H9 (cell line): ENCODE results near the gene ACSM3. TPM values are rescaled to one million over a fixed set of nuclear protein-coding genes. Genes with fewer than 3 reads are reported as not detected.

ENCODE experiments used
- DNase-seq: peaks from one replicate; pipeline ENCODE4 v3.0.0-alpha.2; 2017
- H2AFZ ChIP-seq: one replicate; pipeline ENCODE4 v1.6.1; 2013; ENCODE audit warnings: mild to moderate bottlenecking, low read length, control low read depth, moderate library complexity
- H2AK5ac ChIP-seq: 2 replicates; pipeline ENCODE4 v1.6.1; 2013; ENCODE audit warnings: low read length, control low read depth, mixed read lengths; ENCODE audit not compliant: insufficient read length
- H2BK120ac ChIP-seq: one replicate; pipeline ENCODE4 v1.6.1; 2013; ENCODE audit warnings: low read depth, mild to moderate bottlenecking, low read length, control low read depth, inconsistent platforms; ENCODE audit not compliant: poor library complexity, severe bottlenecking
- H2BK12ac ChIP-seq: 2 replicates; pipeline ENCODE4 v1.6.1; 2013; ENCODE audit warnings: low read length, control low read depth, mixed read lengths, low read depth; ENCODE audit not compliant: insufficient read length
- H2BK15ac ChIP-seq: 2 replicates; pipeline ENCODE4 v1.6.1; 2013; ENCODE audit warnings: low read depth, low read length, control low read depth
- H2BK20ac ChIP-seq: one replicate; pipeline ENCODE4 v1.6.1; 2013; ENCODE audit warnings: low read depth, mild to moderate bottlenecking, low read length, control low read depth, inconsistent platforms; ENCODE audit not compliant: poor library complexity, severe bottlenecking
- H2BK5ac ChIP-seq: 2 replicates; pipeline ENCODE4 v1.6.1; 2013; ENCODE audit warnings: low read length, control low read depth, mixed read lengths; ENCODE audit not compliant: insufficient read length
- H3K14ac ChIP-seq: 2 replicates; pipeline ENCODE4 v1.6.1; 2013; ENCODE audit warnings: low read length, control low read depth; ENCODE audit not compliant: insufficient read depth
- H3K18ac ChIP-seq: 2 replicates; pipeline ENCODE4 v1.6.1; 2013; ENCODE audit warnings: low read depth, mild to moderate bottlenecking, mixed read lengths, low read length, control low read depth; ENCODE audit not compliant: insufficient read length
- H3K23ac ChIP-seq: 2 replicates; pipeline ENCODE4 v1.6.1; 2013; ENCODE audit warnings: low read length, control low read depth, mixed read lengths, low read depth; ENCODE audit not compliant: insufficient read length
- H3K23me2 ChIP-seq: 2 replicates; pipeline ENCODE4 v1.6.1; 2013; ENCODE audit warnings: low read depth, mild to moderate bottlenecking, mixed read lengths, low read length, control low read depth; ENCODE audit not compliant: insufficient read length, poor library complexity, severe bottlenecking
- H3K27ac ChIP-seq: 2 replicates; pipeline ENCODE4 v1.5.1; 2013; ENCODE audit warnings: low read length, control low read depth, mixed read lengths, low read depth; ENCODE audit not compliant: insufficient read length
- H3K27me3 ChIP-seq: 2 replicates; pipeline ENCODE4 v1.6.1; 2013; ENCODE audit warnings: low read length, control low read depth, inconsistent platforms; ENCODE audit not compliant: insufficient read depth
- H3K4ac ChIP-seq: 2 replicates; pipeline ENCODE4 v1.6.1; 2013; ENCODE audit warnings: low read depth, mild to moderate bottlenecking, control low read depth, inconsistent platforms, low read length, moderate library complexity
- H3K4me1 ChIP-seq: 2 replicates; pipeline ENCODE4 v1.6.1; 2013; ENCODE audit warnings: low read length, control low read depth, inconsistent platforms; ENCODE audit not compliant: insufficient read depth
- H3K4me2 ChIP-seq: 2 replicates; pipeline ENCODE4 v1.6.1; 2013; ENCODE audit warnings: low read length, control low read depth, mixed read lengths; ENCODE audit not compliant: insufficient read length, insufficient read depth
- H3K56ac ChIP-seq: 2 replicates; pipeline ENCODE4 v1.6.1; 2013; ENCODE audit warnings: low read depth, mild to moderate bottlenecking, mixed read lengths, low read length, control low read depth; ENCODE audit not compliant: insufficient read length
- H3K79me1 ChIP-seq: 2 replicates; pipeline ENCODE4 v1.6.1; 2013; ENCODE audit warnings: low read depth, mild to moderate bottlenecking, moderate library complexity, low read length, control low read depth, inconsistent platforms; ENCODE audit not compliant: insufficient read depth, poor library complexity, severe bottlenecking
- H3K79me2 ChIP-seq: 2 replicates; pipeline ENCODE4 v1.6.1; 2013; ENCODE audit warnings: low read length, control low read depth, inconsistent platforms; ENCODE audit not compliant: insufficient read depth
- H3K9ac ChIP-seq: 2 replicates; pipeline ENCODE4 v1.6.1; 2013; ENCODE audit warnings: low read length, control low read depth, mixed read lengths; ENCODE audit not compliant: insufficient read length; ENCODE audit errors: extremely low read depth
- H3K9me3 ChIP-seq: one replicate; pipeline ENCODE4 v1.6.1; 2013; ENCODE audit warnings: low read depth, low read length, inconsistent platforms; ENCODE audit not compliant: control insufficient read depth
- H3T11ph ChIP-seq: one replicate; pipeline ENCODE4 v1.6.1; 2013; ENCODE audit warnings: mild to moderate bottlenecking, low read length, control low read depth, inconsistent platforms
- H4K20me1 ChIP-seq: one replicate; pipeline ENCODE4 v1.6.1; 2013; ENCODE audit not compliant: control insufficient read depth, insufficient read length, insufficient read depth
- H4K5ac ChIP-seq: 2 replicates; pipeline ENCODE4 v1.6.1; 2013; ENCODE audit warnings: low read depth, mild to moderate bottlenecking, mixed read lengths, low read length, control low read depth; ENCODE audit not compliant: insufficient read length
- H4K8ac ChIP-seq: replicated peaks from 2 replicates; pipeline ENCODE4 v1.6.1; 2013; ENCODE audit warnings: low read length, control low read depth, mixed read lengths, low read depth; ENCODE audit not compliant: insufficient read length
- H4K91ac ChIP-seq: 2 replicates; pipeline ENCODE4 v1.6.1; 2013; ENCODE audit warnings: low read depth, mild to moderate bottlenecking, moderate library complexity, mixed read lengths, low read length, control low read depth; ENCODE audit not compliant: insufficient read length
- H3K27ac Mint-ChIP-seq, 3 experiments: 2 replicates in 2 of 3; 3 replicates in 1 of 3; pipeline ENCODE4 v1.8.0; 2020 to 2021; ENCODE audit warnings: mixed read lengths in 3 of 3, mild to moderate bottlenecking in 1 of 3, moderate library complexity in 1 of 3
- H3K27me3 Mint-ChIP-seq: 2 replicates; pipeline ENCODE4 v1.8.0; 2021; ENCODE audit warnings: low read depth, mild to moderate bottlenecking, moderate library complexity, mixed read lengths
- H3K36me3 Mint-ChIP-seq, 3 experiments: 2 replicates in 2 of 3; 3 replicates in 1 of 3; pipeline ENCODE4 v1.8.0; 2020 to 2021; ENCODE audit warnings: low read depth in 3 of 3, mixed read lengths in 3 of 3; ENCODE audit not compliant: insufficient read depth in 1 of 3
- H3K4me1 Mint-ChIP-seq, 2 experiments: 2 replicates each; pipeline ENCODE4 v1.8.0; 2020; ENCODE audit warnings: mixed read lengths in 2 of 2
- H3K4me3 Mint-ChIP-seq, 2 experiments: 2 replicates in 1 of 2; 3 replicates in 1 of 2; pipeline ENCODE4 v1.8.0; 2020 to 2021; ENCODE audit warnings: mild to moderate bottlenecking in 2 of 2, mixed read lengths in 2 of 2, moderate library complexity in 1 of 2
- H3K9me3 Mint-ChIP-seq, 2 experiments: 2 replicates in 1 of 2; 3 replicates in 1 of 2; pipeline ENCODE4 v1.8.0; 2020; ENCODE audit warnings: mild to moderate bottlenecking in 2 of 2, mixed read lengths in 2 of 2, moderate library complexity in 1 of 2
- WGBS: extraction: QIAGEN DNeasy Blood & Tissue Kit; methylation state at CpG from one replicate; pipeline ENCODE4 v1.1.7; 2013; ENCODE audit warnings: missing lambda C conversion rate, low lambda C conversion rate, mixed read lengths; ENCODE audit not compliant: insufficient read length; ENCODE audit errors: extremely low coverage; 5-methylcytosine and 5-hydroxymethylcytosine counted together
- total RNA-seq: library from RNA; stranded (reverse); gene quantifications from 2 replicates; pipeline ENCODE4 v1.2.1, GENCODE V29; 2021
- TF ChIP-seq, protein P1 (sequence below): fragments of 200-600 bp; sonication (generic); conservative IDR thresholded peaks from 3 replicates; pipeline ENCODE4 v1.8.0; 2021; ENCODE audit warnings: antibody characterized with exemption, mild to moderate bottlenecking

ACSM3 gene
- total RNA-seq, 1 experiment from 2014 or later: 3.1 TPM

- H2AK5ac ChIP-seq: no peak overlapping the region
- no peak overlapping the region for H2AFZ ChIP-seq
- no CpG with 5 or more reads among the region's 1 CpG for WGBS
- Mint-ChIP-seq H3K9me3 (no peaks in the 10 kb centered on the region; a peak in 1 of 5 replicates), H3K4me3 (no peak overlapping the region), H3K4me1 (0 out of 4 replicates have a peak, but pooled peaks cover 0 to 3% of the 10 kb centered on the region in 2 experiments), H3K27ac (no peak overlapping the region), H3K36me3 (no peaks in the 10 kb centered on the region), H3K27me3 (peaks cover 15% of the 10 kb centered on the region)
- H3K79me2 ChIP-seq: no peaks in the 10 kb centered on the region
- H4K91ac ChIP-seq: no peak overlapping the region
- H3K23ac ChIP-seq: no peak overlapping the region
- no peak overlapping the region for H4K8ac ChIP-seq
- no peak overlapping the region for H2BK20ac ChIP-seq
- no peaks in the 10 kb centered on the region for H3K23me2 ChIP-seq
- no peak overlapping the region for H3K56ac ChIP-seq
- H3T11ph ChIP-seq: no peak overlapping the region
- no peaks in the 10 kb centered on the region for H3K27me3 ChIP-seq
- H2BK120ac ChIP-seq: no peak overlapping the region
- no peak overlapping the region for H3K18ac ChIP-seq
- H2BK15ac ChIP-seq: no peak overlapping the region
- H3K14ac ChIP-seq: no peak overlapping the region
- H4K5ac ChIP-seq: no peak overlapping the region
- no peak overlapping the region for H3K4me2 ChIP-seq
- H4K20me1 ChIP-seq: no peaks in the 10 kb centered on the region
- DNase-seq: no peak
- H2BK5ac ChIP-seq: no peak overlapping the region
- no peak overlapping the region for H3K4ac ChIP-seq
- H3K9me3 ChIP-seq: no peaks in the 10 kb centered on the region
- TF ChIP-seq, protein P1, sequence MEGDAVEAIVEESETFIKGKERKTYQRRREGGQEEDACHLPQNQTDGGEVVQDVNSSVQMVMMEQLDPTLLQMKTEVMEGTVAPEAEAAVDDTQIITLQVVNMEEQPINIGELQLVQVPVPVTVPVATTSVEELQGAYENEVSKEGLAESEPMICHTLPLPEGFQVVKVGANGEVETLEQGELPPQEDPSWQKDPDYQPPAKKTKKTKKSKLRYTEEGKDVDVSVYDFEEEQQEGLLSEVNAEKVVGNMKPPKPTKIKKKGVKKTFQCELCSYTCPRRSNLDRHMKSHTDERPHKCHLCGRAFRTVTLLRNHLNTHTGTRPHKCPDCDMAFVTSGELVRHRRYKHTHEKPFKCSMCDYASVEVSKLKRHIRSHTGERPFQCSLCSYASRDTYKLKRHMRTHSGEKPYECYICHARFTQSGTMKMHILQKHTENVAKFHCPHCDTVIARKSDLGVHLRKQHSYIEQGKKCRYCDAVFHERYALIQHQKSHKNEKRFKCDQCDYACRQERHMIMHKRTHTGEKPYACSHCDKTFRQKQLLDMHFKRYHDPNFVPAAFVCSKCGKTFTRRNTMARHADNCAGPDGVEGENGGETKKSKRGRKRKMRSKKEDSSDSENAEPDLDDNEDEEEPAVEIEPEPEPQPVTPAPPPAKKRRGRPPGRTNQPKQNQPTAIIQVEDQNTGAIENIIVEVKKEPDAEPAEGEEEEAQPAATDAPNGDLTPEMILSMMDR: no peak
- H3K4me1 ChIP-seq: no peaks in the 10 kb centered on the region
- no peaks in the 10 kb centered on the region for H3K79me1 ChIP-seq
- no peak overlapping the region for H3K27ac ChIP-seq
- H2BK12ac ChIP-seq: no peak overlapping the region
- no peak overlapping the region for H3K9ac ChIP-seq
Measured at GRCh38 chr16:20753727-20754126, 10.1 kb upstream of the ACSM3 start.
